Naive thymus-derived CD4-positive, alpha-beta T cell (primary cell): ENCODE data around the gene SKAP1. TPM values are rescaled to one million over a fixed set of nuclear protein-coding genes. Genes with fewer than 3 reads are reported as not detected.

Experiments used
- ATAC-seq: fragments of 150-1000 bp; cut with Tn5 transposase; 2 replicates; pipeline ENCODE4 v1.10.0; 2021; ENCODE audit warnings: mild to moderate bottlenecking, moderate library complexity
- CTCF ChIA-PET: fragments of 350-600 bp; sonication (Branson Sonifier 250); formaldehyde crosslinking; loops from one replicate; lab custom pipeline; 2021; ENCODE audit warnings: antibody characterized with exemption; lab: Charles Lee
- POLR2A ChIA-PET: fragments of 350-600 bp; sonication (Branson Sonifier 250); formaldehyde crosslinking; loops from one replicate; lab custom pipeline; 2021; ENCODE audit warnings: antibody characterized with exemption, inconsistent platforms; lab: Charles Lee
- DNase-seq, 9 donors: peaks; one replicate each; pipeline versions ENCODE4 v3.0.0 to v3.0.0-alpha.2; 2020 to 2022; ENCODE audit warnings: mixed read lengths in 1 of 9
- H3K27ac ChIP-seq: one replicate; pipeline ENCODE4 v1.7.0; 2013; ENCODE audit warnings: mild to moderate bottlenecking, low read depth, low read length, moderate library complexity
- H3K27me3 ChIP-seq, 2 donors: one replicate each; pipeline ENCODE4 v1.7.0; 2013; ENCODE audit warnings: low read length in 2 of 2, mild to moderate bottlenecking in 2 of 2, moderate library complexity in 2 of 2; ENCODE audit not compliant: control insufficient read depth in 2 of 2, insufficient read depth in 2 of 2
- H3K36me3 ChIP-seq, 3 experiments: 1 replicate in 2 of 3; 2 replicates in 1 of 3; pipeline ENCODE4 v1.7.0; 2013; ENCODE audit warnings: low read length in 3 of 3, mild to moderate bottlenecking in 3 of 3, moderate library complexity in 1 of 3; ENCODE audit not compliant: insufficient read depth in 3 of 3, control insufficient read depth in 2 of 3
- H3K4me1 ChIP-seq, 2 donors: one replicate each; pipeline ENCODE4 v1.7.0; 2013; ENCODE audit warnings: low read length in 2 of 2, mild to moderate bottlenecking in 2 of 2, moderate library complexity in 1 of 2; ENCODE audit not compliant: control insufficient read depth in 2 of 2, insufficient read depth in 2 of 2
- H3K4me3 ChIP-seq: 2 replicates; pipeline ENCODE4 v1.7.0; 2013; ENCODE audit warnings: mild to moderate bottlenecking, low read length
- H3K9me3 ChIP-seq, 3 experiments: 1 replicate in 2 of 3; 2 replicates in 1 of 3; pipeline ENCODE4 v1.7.0; 2013; ENCODE audit warnings: low read length in 3 of 3; ENCODE audit not compliant: control insufficient read depth in 2 of 3
- H3K27ac Mint-ChIP-seq, 9 donors: one replicate each; pipeline ENCODE4 v1.8.0; 2020 to 2022; ENCODE audit warnings: mixed read lengths in 9 of 9, mild to moderate bottlenecking in 8 of 9, moderate library complexity in 5 of 9, inconsistent platforms in 2 of 9
- H3K27me3 Mint-ChIP-seq, 5 donors: one replicate each; pipeline ENCODE4 v1.8.0; 2021 to 2022; ENCODE audit warnings: mixed read lengths in 5 of 5, mild to moderate bottlenecking in 1 of 5
- H3K36me3 Mint-ChIP-seq, 5 donors: one replicate each; pipeline ENCODE4 v1.8.0; 2020 to 2022; ENCODE audit warnings: mixed read lengths in 5 of 5, mild to moderate bottlenecking in 3 of 5, inconsistent platforms in 1 of 5
- H3K4me1 Mint-ChIP-seq, 7 donors: one replicate each; pipeline ENCODE4 v1.8.0; 2020 to 2022; ENCODE audit warnings: mixed read lengths in 7 of 7, mild to moderate bottlenecking in 3 of 7, inconsistent platforms in 1 of 7
- H3K4me3 Mint-ChIP-seq, 10 donors: one replicate each; pipeline ENCODE4 v1.8.0; 2020 to 2022; ENCODE audit warnings: mild to moderate bottlenecking in 10 of 10, mixed read lengths in 10 of 10, moderate library complexity in 6 of 10, inconsistent platforms in 2 of 10
- H3K9me3 Mint-ChIP-seq, 11 donors: one replicate each; pipeline ENCODE4 v1.8.0; 2020 to 2022; ENCODE audit warnings: mixed read lengths in 11 of 11, mild to moderate bottlenecking in 4 of 11, inconsistent platforms in 1 of 11, moderate library complexity in 1 of 11
- intact Hi-C, 2 donors: fragments of 100-400 bp; cut with micrococcal nuclease; formaldehyde crosslinking; loops; one replicate each; pipeline ENCODE4 v1.15.1; 2023
- polyA plus RNA-seq, 2 donors: library from polyadenylated mRNA; unstranded; fragments of 300-500 nt; fragmentation: Illumina TruSeq; gene quantifications; one replicate each; pipeline ENCODE4 v1.2.3, GENCODE V29; 2021
- total RNA-seq, 6 experiments: library from RNA in 5 of 6; stranded (reverse) in 5 of 6; gene quantifications; 1 replicate in 5 of 6; 2 replicates in 1 of 6; pipeline ENCODE4 v1.2.3 and lab custom pipeline; 2021 to 2026

SKAP1 gene
- total and polyA plus RNA-seq, 7 experiments from 2014 or later, result 99.3 to 289 (median 109) TPM

- Mint-ChIP-seq H3K27me3 (no peaks in the 10 kb centered on the region), H3K4me3 (no peak overlapping the region), H3K4me1 (peaks cover 6 to 30% (median 16%) of the 10 kb centered on the region in 7 donors), H3K27ac (peak overlapping the region in 1 of 9 donors; percentile 52), H3K9me3 (no peaks in the 10 kb centered on the region), H3K36me3 (peaks cover 0 to 18% (median 4%) of the 10 kb centered on the region in 5 donors)
- ChIA-PET POLR2A (interaction anchor here (0.6 kb wide), 1 partner anchor 128 kb away, joined by 3 read pairs; no protein-coding TSS in a partner anchor), CTCF (interaction anchor here (3.2 kb wide), 1 partner anchor 73 kb away, joined by 10 read pairs; no protein-coding TSS in a partner anchor)
- ATAC-seq, result no peak
- intact Hi-C loops, result loop anchor here in 1 of 2 donors (5.0 kb wide), 1 partner anchor 36 kb away; no protein-coding TSS in a partner anchor
- peaks cover 0 to 5% of the 10 kb centered on the region in 2 donors for H3K4me1 ChIP-seq
- DNase-seq, result no peak
- no peak overlapping the region for H3K27ac ChIP-seq
- no peak overlapping the region for H3K4me3 ChIP-seq
- peaks cover 0 to 3% (median 0%) of the 10 kb centered on the region in 3 experiments for H3K36me3 ChIP-seq
- H3K9me3 ChIP-seq, result no peaks in the 10 kb centered on the region
- no peaks in the 10 kb centered on the region for H3K27me3 ChIP-seq
These were observed 168.6 kb downstream of the SKAP1 start for GRCh38 chr17:48261297-48261880.

DNA sequence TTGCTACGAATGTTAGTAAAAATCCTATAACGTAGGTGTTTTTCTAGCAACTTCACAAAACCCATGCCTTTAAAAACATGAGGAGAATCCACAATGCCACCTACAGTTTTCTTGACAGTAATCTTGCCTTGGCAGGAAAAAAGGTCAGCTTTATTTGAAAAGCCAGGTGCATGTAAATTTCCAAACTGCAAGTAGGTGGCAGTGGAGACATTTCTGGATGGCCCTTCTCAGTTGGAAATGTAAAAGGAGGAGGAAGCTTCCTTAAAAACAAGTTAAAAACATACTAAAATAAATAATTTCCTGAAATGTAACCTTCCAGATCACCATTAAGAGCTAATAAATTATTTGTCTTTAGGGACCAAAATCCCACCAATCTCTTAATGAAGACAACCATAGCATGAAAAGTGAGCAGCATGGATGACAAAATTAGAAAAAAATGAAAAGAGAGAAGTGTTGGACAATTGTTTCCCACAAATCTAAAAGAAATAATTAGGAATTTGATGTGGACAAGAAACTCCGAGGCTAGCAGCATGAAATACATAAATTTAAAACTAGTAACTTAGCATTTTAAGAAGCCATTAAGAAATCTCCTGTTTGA, 170.2 kb downstream of the SKAP1 start:
- peaks cover 0 to 15% (median 5%) of the 10 kb centered on the region in 5 donors for H3K36me3 Mint-ChIP-seq
- H3K27ac Mint-ChIP-seq, result no peak overlapping the region
- DNase-seq, result no peak
- Histone ChIP-seq H3K4me1 (no peaks in the 10 kb centered on the region), H3K36me3 (peaks cover 0 to 3% (median 0%) of the 10 kb centered on the region in 3 experiments), H3K9me3 (no peaks in the 10 kb centered on the region), H3K27me3 (no peaks in the 10 kb centered on the region), H3K4me3 (no peak overlapping the region), H3K27ac (no peak overlapping the region)
- no peaks in the 10 kb centered on the region for H3K27me3 Mint-ChIP-seq
- POLR2A ChIA-PET, result no interaction called here
- intact Hi-C loops, result loop anchor here (2.0 to 5.0 kb wide), 2 partner anchors 38 to 333 kb away; partner anchors contain the start of gene HOXB5 (in 1 of the 2)
- CTCF ChIA-PET, result interaction anchor here (0.5 to 1.3 kb wide), 5 partner anchors 19 to 355 kb away, joined by 3 to 4 read pairs (median 3); partner anchors contain the start of gene HOXB8
- peaks cover 4 to 29% (median 10%) of the 10 kb centered on the region in 7 donors for H3K4me1 Mint-ChIP-seq
- H3K9me3 Mint-ChIP-seq, result no peaks in the 10 kb centered on the region
- H3K4me3 Mint-ChIP-seq, result no peak overlapping the region
- ATAC-seq, result no peak

- Mint-ChIP-seq H3K4me1 (peaks cover 4 to 27% (median 12%) of the 10 kb centered on the region in 7 donors), H3K36me3 (peaks cover 0 to 15% (median 6%) of the 10 kb centered on the region in 5 donors), H3K27ac (no peak overlapping the region), H3K27me3 (no peaks in the 10 kb centered on the region), H3K4me3 (no peak overlapping the region), H3K9me3 (no peaks in the 10 kb centered on the region)
- H3K9me3 ChIP-seq, result no peaks in the 10 kb centered on the region
- CTCF ChIA-PET, result interaction anchor here (1.3 kb wide), 2 partner anchors 17 to 75 kb away, joined by 3 read pairs; no protein-coding TSS in a partner anchor
- no peaks in the 10 kb centered on the region for H3K4me1 ChIP-seq
- no peak overlapping the region for H3K27ac ChIP-seq
- no peaks in the 10 kb centered on the region for H3K27me3 ChIP-seq
- peaks cover 0 to 3% (median 0%) of the 10 kb centered on the region in 3 experiments for H3K36me3 ChIP-seq
- ATAC-seq, result no peak
- POLR2A ChIA-PET, result no interaction called here
- no peak for DNase-seq
- H3K4me3 ChIP-seq, result no peak overlapping the region
- intact Hi-C loops, result loop anchor here in 1 of 2 donors (2.0 kb wide), 1 partner anchor 334 kb away; the partner anchor contains the start of gene HOXB5
These were observed 171.7 kb downstream of the SKAP1 start for GRCh38 chr17:48258331-48258730.

GRCh38 chr17:48255759-48256158, 174.3 kb downstream of the SKAP1 start:
- Histone ChIP-seq H3K27me3 (no peaks in the 10 kb centered on the region), H3K4me3 (no peak overlapping the region), H3K36me3 (no peaks in the 10 kb centered on the region), H3K9me3 (no peaks in the 10 kb centered on the region), H3K27ac (no peak overlapping the region), H3K4me1 (no peaks in the 10 kb centered on the region)
- no peaks in the 10 kb centered on the region for H3K9me3 Mint-ChIP-seq
- H3K4me1 Mint-ChIP-seq, result peaks cover 4 to 21% (median 15%) of the 10 kb centered on the region in 7 donors
- intact Hi-C loops, result no loop called here
- H3K4me3 Mint-ChIP-seq, result no peak overlapping the region
- H3K27ac Mint-ChIP-seq, result no peak overlapping the region
- no peaks in the 10 kb centered on the region for H3K27me3 Mint-ChIP-seq
- POLR2A ChIA-PET, result interaction anchor here (0.7 kb wide), 1 partner anchor 335 kb away, joined by 3 read pairs; no protein-coding TSS in a partner anchor
- DNase-seq (no peak), ATAC-seq (no peak)
- CTCF ChIA-PET, result no interaction called here
- H3K36me3 Mint-ChIP-seq, result peaks cover 4 to 12% (median 6%) of the 10 kb centered on the region in 5 donors

DNA sequence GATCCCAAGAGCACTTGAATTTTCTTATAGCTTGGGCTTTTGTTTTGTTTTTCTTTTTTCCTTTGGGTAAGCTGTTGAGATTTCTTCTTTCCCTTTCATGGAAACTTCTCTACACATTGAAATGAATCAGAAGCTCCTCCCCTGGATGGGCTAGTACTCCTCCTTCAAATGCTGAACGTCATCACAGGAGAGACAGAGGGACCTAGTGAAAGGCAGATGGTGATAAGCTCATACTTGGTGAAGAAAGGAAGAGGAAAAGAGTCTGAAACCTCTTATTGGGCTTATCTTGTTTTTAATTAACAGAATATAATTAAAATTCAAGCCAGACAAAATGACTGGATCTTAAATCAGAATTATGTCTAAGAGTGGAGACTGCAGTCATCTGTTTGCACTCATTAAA, 175.1 kb downstream of the SKAP1 start:
- Histone ChIP-seq H3K27ac (no peak overlapping the region), H3K4me3 (no peak overlapping the region), H3K9me3 (no peaks in the 10 kb centered on the region), H3K27me3 (no peaks in the 10 kb centered on the region), H3K36me3 (no peaks in the 10 kb centered on the region), H3K4me1 (no peaks in the 10 kb centered on the region)
- DNase-seq, result no peak
- Mint-ChIP-seq H3K27ac (peak overlapping the region in 1 of 9 donors; percentile 35), H3K27me3 (no peaks in the 10 kb centered on the region), H3K36me3 (peaks cover 3 to 12% (median 5%) of the 10 kb centered on the region in 5 donors), H3K4me3 (no peak overlapping the region), H3K9me3 (no peaks in the 10 kb centered on the region), H3K4me1 (peaks cover 0 to 18% (median 11%) of the 10 kb centered on the region in 7 donors)
- intact Hi-C loops, result no loop called here
- POLR2A ChIA-PET, result no interaction called here
- ATAC-seq, result no peak
- CTCF ChIA-PET, result interaction anchor here (0.6 kb wide), 1 partner anchor 9 kb away, joined by 3 read pairs; no protein-coding TSS in a partner anchor

- Histone ChIP-seq H3K4me1 (no peaks in the 10 kb centered on the region), H3K4me3 (no peak overlapping the region), H3K36me3 (no peaks in the 10 kb centered on the region), H3K27ac (no peak overlapping the region), H3K9me3 (no peaks in the 10 kb centered on the region), H3K27me3 (no peaks in the 10 kb centered on the region)
- Mint-ChIP-seq H3K36me3 (peaks cover 3 to 12% (median 5%) of the 10 kb centered on the region in 5 donors), H3K27ac (peak overlapping the region in 2 of 9 donors; percentile 1 to 35), H3K9me3 (no peaks in the 10 kb centered on the region), H3K4me1 (peaks cover 0 to 18% (median 11%) of the 10 kb centered on the region in 7 donors), H3K4me3 (no peak overlapping the region), H3K27me3 (no peaks in the 10 kb centered on the region)
- POLR2A ChIA-PET, result no interaction called here
- DNase-seq (no peak), ATAC-seq (no peak)
- CTCF ChIA-PET, result interaction anchor here (0.6 kb wide), 1 partner anchor 1108 kb away, joined by 3 read pairs; the partner anchor contains the start of gene ZNF652
- intact Hi-C loops, result no loop called here
These were observed 176.0 kb downstream of the SKAP1 start for GRCh38 chr17:48253975-48254374.
